ENCODE measurements around the gene CHD3.
A peak's percentile ranks its signal among the peaks of the same experiment; 100 is the strongest.

The CHD3 gene

DNA sequence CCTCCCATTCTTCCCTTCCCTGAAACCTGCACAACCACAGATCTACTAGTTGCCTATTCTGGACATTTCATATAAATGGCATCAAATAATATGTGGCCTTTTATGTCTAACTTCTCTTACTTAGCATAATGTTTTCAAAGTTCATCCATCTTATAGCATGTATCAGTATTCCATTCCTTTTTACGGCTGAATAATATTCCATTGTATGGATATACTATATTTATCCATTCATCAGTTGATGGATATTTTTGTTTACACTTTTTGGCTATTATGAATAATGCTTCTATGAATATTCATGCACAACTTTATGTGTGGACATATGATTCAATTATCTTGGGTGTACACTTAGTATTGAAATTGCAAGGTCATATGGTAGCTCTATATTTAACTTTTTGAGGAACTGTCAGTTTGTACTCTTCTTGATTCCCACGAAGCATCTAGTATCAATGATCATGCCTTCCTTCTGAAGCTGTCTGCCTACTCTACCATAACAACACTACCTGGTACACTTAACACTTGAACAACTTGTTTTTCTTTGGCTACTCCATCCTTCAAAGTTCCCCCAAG lies 12.7 kb upstream of the CHD3 start:
- DNase-seq, result no peak

DNA sequence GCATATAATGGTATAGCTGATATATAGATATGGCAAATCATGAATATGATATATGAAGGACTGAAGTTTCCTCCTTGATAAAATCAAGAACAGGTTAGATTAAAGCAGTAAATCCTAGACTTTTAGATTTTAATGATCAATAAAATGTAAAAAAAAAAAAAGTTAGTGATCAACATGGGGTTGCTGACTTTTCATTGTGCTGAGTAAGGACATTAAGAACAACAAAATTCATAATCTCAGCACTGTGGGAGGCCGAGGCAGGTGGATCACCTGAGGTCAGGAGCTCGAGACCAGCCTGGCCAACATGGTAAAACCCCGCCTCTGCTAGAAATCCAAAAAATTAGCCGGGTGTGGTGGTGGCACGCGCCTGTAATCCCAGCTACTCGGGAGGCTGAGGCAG lies 10.4 kb upstream of the CHD3 start:
- no peak for DNase-seq

- DNase-seq, result no peak
Observed at GRCh38 chr17:7880076-7880868, 8.3 kb upstream of the CHD3 start.

GRCh38 chr17:7881276-7882054 lies 7.1 kb upstream of the CHD3 start:
- no peak for DNase-seq

- no peak for DNase-seq
Observed at GRCh38 chr17:7882068-7882467, 6.5 kb upstream of the CHD3 start.

- DNase-seq, result no peak
Observed at GRCh38 chr17:7882629-7883028, 6.0 kb upstream of the CHD3 start.

GRCh38 chr17:7883781-7884386 lies 4.7 kb upstream of the CHD3 start:
- DNase-seq, result no peak

DNA sequence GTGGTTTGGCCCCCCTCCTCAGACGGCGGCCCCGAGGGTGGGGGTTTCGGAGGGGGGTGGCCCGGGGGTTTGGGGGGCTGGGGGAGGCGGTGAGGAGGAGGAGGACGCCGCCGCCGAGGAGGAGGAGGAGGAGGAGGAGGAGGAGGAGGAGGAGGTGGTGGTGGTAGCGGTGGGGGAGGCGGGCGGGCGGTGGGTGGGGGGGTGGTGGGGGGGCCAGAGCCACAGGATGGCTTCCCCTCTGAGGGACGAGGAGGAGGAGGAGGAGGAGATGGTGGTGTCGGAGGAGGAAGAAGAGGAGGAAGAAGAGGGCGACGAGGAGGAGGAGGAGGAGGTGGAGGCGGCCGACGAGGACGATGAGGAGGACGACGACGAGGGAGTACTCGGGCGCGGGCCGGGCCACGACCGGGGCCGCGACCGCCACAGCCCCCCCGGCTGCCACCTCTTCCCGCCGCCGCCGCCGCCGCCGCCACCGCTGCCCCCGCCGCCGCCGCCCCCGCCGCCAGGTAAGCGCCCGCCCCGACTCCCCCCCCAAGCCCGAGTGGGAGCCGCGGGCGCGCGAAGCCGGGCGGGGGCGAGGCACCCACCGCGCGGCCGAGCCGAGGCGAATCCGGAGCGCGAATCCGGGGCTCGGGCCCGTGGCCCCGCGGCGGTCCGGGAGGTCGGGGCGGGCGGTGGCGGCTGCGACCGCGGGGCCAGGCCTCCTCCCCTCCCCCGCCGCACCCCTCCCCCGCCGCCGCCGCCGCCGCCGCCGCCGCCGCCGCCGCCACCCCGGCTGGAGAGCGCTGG lies 3.8 kb upstream of the CHD3 start:
- peak; percentile 76 for DNase-seq

DNA sequence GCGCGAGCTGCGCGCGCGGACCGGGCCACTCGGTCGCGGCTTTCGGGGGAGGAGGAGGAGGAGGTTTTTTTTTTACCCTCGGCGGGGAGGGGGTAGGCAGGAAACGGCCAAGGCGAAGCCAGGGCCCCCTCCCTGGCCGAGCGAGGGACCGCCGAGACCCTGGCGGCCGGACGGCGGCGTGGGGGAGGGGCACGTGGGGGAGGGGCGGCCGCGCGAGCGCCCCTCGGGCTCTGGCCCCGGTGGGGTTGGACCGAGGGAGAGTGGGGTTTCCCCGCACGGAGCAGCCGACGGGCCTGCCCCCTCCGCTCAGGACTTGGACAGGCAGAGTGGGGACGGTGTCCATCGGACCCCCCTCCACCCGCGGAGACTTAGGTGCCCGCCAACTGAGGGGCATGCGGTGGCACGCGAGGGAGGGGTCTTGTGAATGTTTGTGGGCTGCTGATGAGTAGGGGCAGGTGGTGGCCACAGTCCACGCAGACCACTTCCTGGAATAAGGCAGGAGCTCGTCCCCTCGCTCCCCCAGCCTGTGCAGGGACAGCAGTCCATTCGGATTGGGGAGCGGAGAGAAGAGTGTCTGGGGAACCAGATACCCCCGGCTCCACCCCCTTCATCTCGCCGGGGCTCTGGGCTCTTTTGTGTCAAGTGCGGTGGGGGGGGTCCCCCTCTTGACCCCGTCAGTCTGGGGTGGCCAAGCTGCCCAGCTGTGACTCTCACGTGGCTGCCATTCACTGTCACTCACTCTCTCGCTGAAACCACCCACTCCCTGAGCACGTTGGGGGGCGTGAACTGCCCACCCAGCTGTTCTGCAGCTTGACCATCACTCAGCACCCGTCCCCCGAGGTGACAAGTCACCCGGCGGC lies 3.0 kb upstream of the CHD3 start:
- DNase-seq, result peak; percentile 83

DNA sequence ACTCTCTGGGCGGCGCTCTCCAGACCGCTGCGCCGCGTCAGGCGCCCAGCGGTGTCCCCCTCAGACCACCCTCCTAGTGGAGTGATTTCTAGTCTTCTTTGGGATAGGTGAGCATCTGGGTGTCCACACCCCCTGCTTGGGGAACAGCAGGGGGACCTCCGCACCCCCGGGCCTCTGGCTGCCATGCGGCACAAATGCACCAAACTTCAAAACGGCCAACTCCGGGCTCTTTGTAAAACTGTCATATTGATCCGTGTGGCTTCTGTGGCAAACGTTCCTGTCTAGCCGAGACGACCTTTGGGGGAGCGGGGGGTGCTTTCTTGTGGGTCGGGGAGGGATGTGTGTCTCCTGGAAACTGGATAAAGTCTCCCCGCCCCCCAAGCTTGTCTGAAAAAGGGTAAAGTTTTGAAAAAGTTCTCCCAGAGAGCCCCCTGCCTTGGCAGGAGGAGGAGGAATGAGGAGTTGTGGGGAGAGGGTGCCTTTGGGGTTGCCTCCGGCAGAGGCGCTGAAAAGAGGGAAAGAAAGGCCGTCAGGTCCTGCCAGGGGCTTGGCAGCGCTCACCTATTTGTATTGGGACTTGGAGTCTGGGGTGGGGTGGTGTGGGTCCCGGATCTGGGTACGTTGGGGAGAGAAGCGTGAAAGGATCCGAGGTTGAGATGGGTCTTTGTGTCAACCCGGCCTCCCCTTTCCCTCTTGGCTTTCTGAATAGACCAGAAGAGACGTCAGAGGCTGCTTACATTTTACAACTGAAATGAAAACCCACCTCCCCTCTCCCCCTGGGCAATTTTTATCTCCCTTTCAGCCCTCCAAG lies 2.2 kb upstream of the CHD3 start:
- DNase-seq, result peak; percentile 83

- DNase-seq, result no peak
Observed at GRCh38 chr17:7887038-7887481, 1.5 kb upstream of the CHD3 start.

DNA sequence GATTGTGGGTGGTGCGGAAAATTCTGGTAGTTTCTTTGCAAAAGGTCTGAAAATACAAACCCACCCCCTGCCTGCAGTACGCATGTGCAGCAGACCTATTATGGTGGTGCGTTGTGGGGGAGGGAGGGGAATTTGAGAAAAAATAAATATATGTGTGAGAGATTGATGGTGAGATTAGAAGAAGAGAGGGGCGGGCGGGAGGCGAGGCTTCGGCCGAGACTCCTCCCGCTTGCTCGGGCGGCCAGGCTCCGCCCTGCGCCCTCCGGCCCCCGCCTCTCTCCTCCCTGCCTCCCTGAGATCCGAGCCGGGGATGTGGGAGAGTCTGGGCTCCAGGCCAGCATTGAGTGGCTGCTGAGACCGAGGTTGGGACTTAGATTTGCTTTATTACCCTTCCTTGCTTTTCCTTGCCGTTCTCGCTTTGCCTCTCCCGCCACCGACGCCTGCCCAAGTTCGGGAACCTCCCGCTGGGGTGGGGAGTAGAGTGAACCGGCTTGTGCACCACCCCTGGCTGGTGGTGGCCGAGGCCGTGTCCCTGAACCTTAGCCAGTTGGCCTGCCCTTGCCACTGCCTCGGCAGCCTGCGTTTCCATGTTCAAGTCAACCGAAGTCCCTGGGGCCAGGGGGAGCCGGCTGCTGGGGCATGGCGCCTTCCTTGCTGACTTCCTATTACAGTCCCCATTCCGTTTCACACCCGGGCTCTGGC lies 956 bp upstream of the CHD3 start:
- DNase-seq, result peak; percentile 91

DNA sequence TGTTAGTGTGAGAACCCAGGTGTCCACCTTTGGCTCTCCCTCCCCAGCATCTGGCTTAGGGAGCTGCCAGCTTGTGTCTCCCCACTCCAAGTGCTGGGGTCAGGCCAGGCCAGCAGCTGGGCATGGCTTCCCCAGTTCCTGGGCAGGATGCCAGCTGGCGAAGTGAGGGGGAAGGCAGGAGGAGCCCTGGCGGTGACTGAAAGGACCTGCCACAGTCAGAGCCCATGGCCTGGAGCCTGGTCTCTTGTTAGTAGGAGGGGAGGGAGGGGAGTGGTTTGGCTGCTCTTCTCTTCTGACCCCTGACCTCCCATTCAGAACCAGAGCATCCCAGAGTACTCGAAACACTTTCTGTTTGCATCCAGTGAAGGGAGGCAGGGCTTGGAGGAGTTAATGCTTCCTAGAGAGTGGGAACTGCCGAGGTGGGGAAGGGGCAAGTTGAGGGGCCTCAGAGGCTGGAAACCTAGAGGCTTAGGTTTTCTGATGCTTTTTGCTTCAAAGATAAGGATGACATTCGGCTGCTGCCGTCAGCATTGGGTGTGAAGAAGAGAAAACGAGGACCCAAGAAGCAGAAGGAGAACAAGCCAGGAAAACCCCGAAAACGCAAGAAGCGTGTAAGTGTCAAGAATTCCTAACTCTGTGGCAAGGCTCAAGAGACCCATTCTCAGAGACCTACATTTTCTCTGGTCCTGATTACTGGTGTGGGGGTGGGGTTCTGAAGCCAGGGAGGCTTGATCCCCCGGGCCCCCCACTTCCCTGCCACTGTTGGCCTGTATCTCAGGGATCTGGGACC lies 772 bp downstream of the CHD3 start:
- no peak for DNase-seq

- no peak for DNase-seq
Observed at GRCh38 chr17:7893187-7893880, 4.7 kb downstream of the CHD3 start.

- no peak for DNase-seq
Observed at GRCh38 chr17:7894226-7894625, 5.6 kb downstream of the CHD3 start.

- no peak for DNase-seq
Observed at GRCh38 chr17:7894866-7895265, 6.3 kb downstream of the CHD3 start.

GRCh38 chr17:7897090-7897489 lies 8.5 kb downstream of the CHD3 start:
- no peak for DNase-seq

DNA sequence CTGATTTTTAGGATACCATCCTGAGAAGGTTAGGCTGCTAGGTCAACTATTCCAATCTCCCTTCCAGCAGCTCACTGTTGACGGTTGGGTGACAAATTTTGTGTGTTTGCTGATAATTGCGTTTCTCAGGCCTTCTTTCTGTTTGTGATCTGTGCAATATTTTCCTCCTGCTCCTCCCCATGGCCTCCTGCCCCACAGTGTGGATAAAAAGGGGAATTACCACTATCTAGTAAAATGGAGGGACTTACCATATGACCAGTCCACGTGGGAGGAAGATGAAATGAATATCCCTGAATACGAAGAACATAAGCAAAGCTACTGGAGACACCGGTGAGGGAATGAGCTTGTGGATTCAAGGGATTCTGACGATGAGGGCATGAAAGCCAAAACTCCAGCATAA lies 9.2 kb downstream of the CHD3 start:
- no peak for DNase-seq
